Measurements from ENCODE around the gene LRRC46. TPM values are rescaled to one million over a fixed set of nuclear protein-coding genes. Genes with fewer than 3 reads are reported as not detected.

Gene LRRC46
- total and polyA plus RNA-seq, 2 experiments from 2014 or later = 1.9 TPM; not detected in 1

GRCh38 chr17:47867813-47868533 is 36.5 kb downstream of the LRRC46 start:
- TF ChIP-seq, protein P1, sequence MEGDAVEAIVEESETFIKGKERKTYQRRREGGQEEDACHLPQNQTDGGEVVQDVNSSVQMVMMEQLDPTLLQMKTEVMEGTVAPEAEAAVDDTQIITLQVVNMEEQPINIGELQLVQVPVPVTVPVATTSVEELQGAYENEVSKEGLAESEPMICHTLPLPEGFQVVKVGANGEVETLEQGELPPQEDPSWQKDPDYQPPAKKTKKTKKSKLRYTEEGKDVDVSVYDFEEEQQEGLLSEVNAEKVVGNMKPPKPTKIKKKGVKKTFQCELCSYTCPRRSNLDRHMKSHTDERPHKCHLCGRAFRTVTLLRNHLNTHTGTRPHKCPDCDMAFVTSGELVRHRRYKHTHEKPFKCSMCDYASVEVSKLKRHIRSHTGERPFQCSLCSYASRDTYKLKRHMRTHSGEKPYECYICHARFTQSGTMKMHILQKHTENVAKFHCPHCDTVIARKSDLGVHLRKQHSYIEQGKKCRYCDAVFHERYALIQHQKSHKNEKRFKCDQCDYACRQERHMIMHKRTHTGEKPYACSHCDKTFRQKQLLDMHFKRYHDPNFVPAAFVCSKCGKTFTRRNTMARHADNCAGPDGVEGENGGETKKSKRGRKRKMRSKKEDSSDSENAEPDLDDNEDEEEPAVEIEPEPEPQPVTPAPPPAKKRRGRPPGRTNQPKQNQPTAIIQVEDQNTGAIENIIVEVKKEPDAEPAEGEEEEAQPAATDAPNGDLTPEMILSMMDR (IDR thresholded peaks at IDR 0.05; ENCODE audit: low read depth, low read length) = no peak
- DNase-seq (ENCODE audit: low read depth in 1 of 2, low spot score in 1 of 2) = no peak
- Histone ChIP-seq H3K4me1 (ENCODE audit: low read depth) (peaks cover 41% of the 10 kb centered on the region), H3K27ac (peak overlapping the region; percentile 66), H3K36me3 (no peaks in the 10 kb centered on the region), H3K4me3 (no peak overlapping the region), H3K9me3 (ENCODE audit: low read depth) (no peaks in the 10 kb centered on the region), H3K27me3 (no peaks in the 10 kb centered on the region)

DNA sequence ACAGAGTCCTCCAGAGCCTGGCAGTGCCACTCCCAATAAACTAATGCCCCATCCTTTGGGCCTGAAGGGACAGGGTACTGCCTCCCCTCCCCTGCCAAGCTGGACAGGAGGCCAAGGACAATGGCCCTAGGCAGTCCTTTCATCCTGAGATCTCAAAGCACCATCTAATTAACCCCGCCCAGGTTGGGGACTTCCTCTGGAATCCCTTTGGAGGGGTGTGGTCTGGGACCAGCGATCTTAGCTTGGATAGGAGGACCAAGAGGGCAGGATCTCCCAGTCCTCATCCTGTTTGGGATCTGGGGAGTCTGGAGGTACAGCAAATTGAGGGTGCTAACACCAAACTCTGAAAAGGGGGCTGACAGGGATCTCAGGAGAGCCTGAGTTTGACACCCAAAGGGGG is 37.6 kb downstream of the LRRC46 start:
- no peak for DNase-seq (ENCODE audit: low read depth in 1 of 2, low spot score in 1 of 2)
- TF ChIP-seq, protein P1 (IDR thresholded peaks at IDR 0.05; ENCODE audit: low read depth, low read length) = no peak
- H3K36me3 ChIP-seq = no peaks in the 10 kb centered on the region
- no peaks in the 10 kb centered on the region for H3K27me3 ChIP-seq
- no peak overlapping the region for H3K27ac ChIP-seq
- H3K9me3 ChIP-seq (ENCODE audit: low read depth) = no peaks in the 10 kb centered on the region
- peaks cover 42% of the 10 kb centered on the region for H3K4me1 ChIP-seq (ENCODE audit: low read depth)
- no peak overlapping the region for H3K4me3 ChIP-seq

DNA sequence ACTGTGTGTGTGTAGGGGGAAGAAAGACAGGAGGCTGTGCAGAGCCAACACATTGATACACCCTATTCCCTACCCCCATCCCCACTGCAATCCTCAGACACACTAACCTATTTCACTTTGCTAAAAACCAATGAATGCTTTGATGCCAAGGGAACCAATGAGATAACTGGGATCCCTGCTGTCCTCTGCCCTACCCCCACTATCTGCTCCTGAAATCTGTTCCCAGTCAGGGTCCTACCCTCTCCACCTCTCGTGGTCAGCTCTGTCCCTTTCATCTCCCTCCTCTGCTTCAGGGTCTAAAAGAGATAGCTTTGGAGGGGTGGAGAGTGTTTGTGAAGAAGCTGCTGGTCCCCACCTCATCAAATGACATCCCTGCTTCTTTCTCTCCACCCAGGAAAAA is 38.6 kb downstream of the LRRC46 start:
- H3K4me1 ChIP-seq (ENCODE audit: low read depth) = peaks cover 42% of the 10 kb centered on the region
- no peaks in the 10 kb centered on the region for H3K9me3 ChIP-seq (ENCODE audit: low read depth)
- H3K4me3 ChIP-seq = no peak overlapping the region
- TF ChIP-seq, protein P1 (IDR thresholded peaks at IDR 0.05; ENCODE audit: low read depth, low read length) = no peak
- DNase-seq (ENCODE audit: low read depth in 1 of 2, low spot score in 1 of 2) = no peak
- H3K36me3 ChIP-seq = no peaks in the 10 kb centered on the region
- H3K27ac ChIP-seq = no peak overlapping the region
- H3K27me3 ChIP-seq = no peaks in the 10 kb centered on the region

DNA sequence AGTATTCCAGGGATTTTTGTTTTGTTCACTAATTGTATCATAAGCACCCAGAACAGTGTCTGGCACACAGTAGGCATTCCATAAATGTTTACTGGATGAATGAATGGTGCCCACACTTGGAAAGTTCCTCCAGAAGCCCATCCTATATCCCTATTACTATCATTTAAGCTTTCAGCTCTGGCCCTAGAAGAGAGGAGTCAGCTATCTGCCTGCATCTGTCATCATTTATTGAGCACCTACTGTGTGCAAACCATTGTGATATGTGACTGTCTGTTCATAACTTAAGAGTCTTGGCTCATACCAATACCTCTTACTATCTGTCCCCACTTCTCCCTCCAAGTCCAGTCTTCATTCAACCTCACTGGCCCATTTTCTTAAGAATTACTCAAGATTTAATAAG is 39.6 kb downstream of the LRRC46 start:
- Histone ChIP-seq H3K9me3 (ENCODE audit: low read depth) (no peaks in the 10 kb centered on the region), H3K27me3 (no peaks in the 10 kb centered on the region), H3K4me3 (no peak overlapping the region), H3K36me3 (no peaks in the 10 kb centered on the region), H3K4me1 (ENCODE audit: low read depth) (peaks cover 42% of the 10 kb centered on the region), H3K27ac (no peak overlapping the region)
- TF ChIP-seq, protein P1 (IDR thresholded peaks at IDR 0.05; ENCODE audit: low read depth, low read length) = no peak
- no peak for DNase-seq (ENCODE audit: low read depth in 1 of 2, low spot score in 1 of 2)

DNA sequence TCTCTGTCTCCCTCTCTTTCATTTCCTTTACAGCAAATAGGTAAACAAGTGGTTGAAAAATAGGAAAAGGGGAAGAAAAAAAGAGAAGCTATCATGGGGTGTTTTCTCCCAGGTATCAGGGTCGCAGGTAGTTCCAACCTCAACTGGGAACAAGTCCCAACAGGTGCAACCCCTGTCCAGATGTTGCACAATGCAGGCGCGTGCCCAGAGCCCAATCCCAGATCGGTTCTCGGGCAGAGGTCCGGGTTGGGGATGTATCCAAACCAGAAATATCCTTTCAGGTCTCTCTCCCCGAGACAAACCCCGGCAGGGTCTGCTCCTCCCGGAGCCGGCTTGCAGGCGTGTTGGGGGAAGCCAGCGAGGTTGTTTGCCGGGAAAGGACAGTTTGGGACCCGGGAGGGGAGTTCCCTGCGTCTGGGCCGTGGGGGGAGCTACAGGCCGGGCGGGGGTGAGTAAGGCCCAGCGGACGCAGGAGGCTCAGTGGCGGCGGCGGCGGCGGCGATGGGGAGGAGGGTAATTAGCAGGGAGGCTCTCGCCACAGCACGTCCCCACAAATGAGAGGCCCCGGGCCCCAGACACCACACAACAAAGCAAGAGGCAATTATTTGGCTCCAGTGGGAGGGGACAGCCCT is 40.7 kb downstream of the LRRC46 start:
- Histone ChIP-seq H3K27me3 (no peaks in the 10 kb centered on the region), H3K4me3 (no peak overlapping the region), H3K27ac (no peak overlapping the region), H3K36me3 (no peaks in the 10 kb centered on the region), H3K4me1 (ENCODE audit: low read depth) (peaks cover 34% of the 10 kb centered on the region), H3K9me3 (ENCODE audit: low read depth) (no peaks in the 10 kb centered on the region)
- DNase-seq (ENCODE audit: low read depth in 1 of 2, low spot score in 1 of 2) = no peak
- TF ChIP-seq, protein P1 (IDR thresholded peaks at IDR 0.05; ENCODE audit: low read depth, low read length) = no peak
